Chondrocyte (in vitro differentiated cells): Measurements from ENCODE around the gene AKAP12. TPM values are rescaled to one million over a fixed set of nuclear protein-coding genes. Genes with fewer than 3 reads are reported as not detected.

Source experiments
- DNase-seq: peaks from one replicate; pipeline ENCODE4 v3.0.0; 2021; ENCODE audit warnings: mixed read lengths, low spot score
- H3K27ac Mint-ChIP-seq: one replicate; pipeline ENCODE4 v1.8.0; 2021; ENCODE audit warnings: mild to moderate bottlenecking, moderate library complexity, mixed read lengths; ENCODE audit not compliant: unreplicated experiment
- H3K27me3 Mint-ChIP-seq: 2 replicates; pipeline ENCODE4 v1.8.0; 2021; ENCODE audit warnings: low read depth, mixed read lengths
- H3K36me3 Mint-ChIP-seq: 2 replicates; pipeline ENCODE4 v1.8.0; 2021; ENCODE audit warnings: low read depth, mixed read lengths
- H3K4me1 Mint-ChIP-seq: 2 replicates; pipeline ENCODE4 v1.8.0; 2021; ENCODE audit warnings: low read depth, mild to moderate bottlenecking, mixed read lengths
- H3K4me3 Mint-ChIP-seq: one replicate; pipeline ENCODE4 v1.8.0; 2021; ENCODE audit warnings: mild to moderate bottlenecking, moderate library complexity, mixed read lengths; ENCODE audit not compliant: unreplicated experiment
- H3K9me3 Mint-ChIP-seq: 2 replicates; pipeline ENCODE4 v1.8.0; 2021; ENCODE audit warnings: low read depth, mixed read lengths
- CTCF ChIP-seq: fragments of 200-600 bp; sonication (generic); IDR thresholded peaks from 2 replicates; pipeline ENCODE4 v1.5.0; 2021; ENCODE audit warnings: antibody characterized with exemption, mild to moderate bottlenecking, moderate library complexity
- total RNA-seq: library from RNA; stranded (reverse); gene quantifications from 3 replicates; pipeline ENCODE4 v1.2.1, GENCODE V29; 2021

Gene AKAP12
- total RNA-seq, 1 donor from 2014 or later, result 176 TPM

GRCh38 chr6:151228788-151229400 is 10.9 kb upstream of the AKAP12 start:
- H3K36me3 Mint-ChIP-seq, result no peaks in the 10 kb centered on the region
- no peaks in the 10 kb centered on the region for H3K4me1 Mint-ChIP-seq
- no peaks in the 10 kb centered on the region for H3K9me3 Mint-ChIP-seq
- H3K4me3 Mint-ChIP-seq, result no peak overlapping the region
- no peaks in the 10 kb centered on the region for H3K27me3 Mint-ChIP-seq
- no peak for TF ChIP-seq CTCF
- no peak overlapping the region for H3K27ac Mint-ChIP-seq
- DNase-seq, result no peak

GRCh38 chr6:151229401-151230276 is 10.1 kb upstream of the AKAP12 start:
- Mint-ChIP-seq H3K4me1 (no peaks in the 10 kb centered on the region), H3K27ac (no peak overlapping the region), H3K36me3 (no peaks in the 10 kb centered on the region), H3K27me3 (no peaks in the 10 kb centered on the region), H3K4me3 (no peak overlapping the region), H3K9me3 (no peaks in the 10 kb centered on the region)
- TF ChIP-seq CTCF, result no peak
- DNase-seq, result no peak

- Mint-ChIP-seq H3K36me3 (no peaks in the 10 kb centered on the region), H3K4me3 (no peak overlapping the region), H3K27me3 (no peaks in the 10 kb centered on the region), H3K9me3 (no peaks in the 10 kb centered on the region), H3K4me1 (no peaks in the 10 kb centered on the region), H3K27ac (no peak overlapping the region)
- DNase-seq, result no peak
- TF ChIP-seq CTCF, result no peak
Measured at GRCh38 chr6:151230277-151230577, 9.5 kb upstream of the AKAP12 start.

DNA sequence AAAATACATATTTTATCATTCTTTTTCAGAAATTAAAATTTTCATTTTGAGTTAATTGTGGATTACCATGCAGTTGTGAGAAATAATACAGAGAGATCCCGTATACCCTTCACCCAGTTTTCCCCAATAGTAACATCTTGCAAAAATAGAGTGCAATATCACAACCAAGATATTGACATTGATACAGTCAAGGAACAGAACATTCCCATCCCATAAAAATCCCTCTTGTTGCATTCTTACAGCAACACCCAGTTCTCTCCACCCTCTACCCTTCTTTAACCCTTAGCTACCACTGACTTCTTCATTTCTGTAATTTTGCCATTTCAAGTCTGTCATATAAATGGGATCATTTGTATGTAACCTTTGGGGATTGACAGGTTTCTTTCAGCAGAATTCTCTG is 6.9 kb upstream of the AKAP12 start:
- H3K27ac Mint-ChIP-seq, result no peak overlapping the region
- DNase-seq, result no peak
- no peaks in the 10 kb centered on the region for H3K36me3 Mint-ChIP-seq
- TF ChIP-seq CTCF, result no peak
- no peak overlapping the region for H3K4me3 Mint-ChIP-seq
- no peaks in the 10 kb centered on the region for H3K9me3 Mint-ChIP-seq
- no peaks in the 10 kb centered on the region for H3K4me1 Mint-ChIP-seq
- H3K27me3 Mint-ChIP-seq, result no peaks in the 10 kb centered on the region

DNA sequence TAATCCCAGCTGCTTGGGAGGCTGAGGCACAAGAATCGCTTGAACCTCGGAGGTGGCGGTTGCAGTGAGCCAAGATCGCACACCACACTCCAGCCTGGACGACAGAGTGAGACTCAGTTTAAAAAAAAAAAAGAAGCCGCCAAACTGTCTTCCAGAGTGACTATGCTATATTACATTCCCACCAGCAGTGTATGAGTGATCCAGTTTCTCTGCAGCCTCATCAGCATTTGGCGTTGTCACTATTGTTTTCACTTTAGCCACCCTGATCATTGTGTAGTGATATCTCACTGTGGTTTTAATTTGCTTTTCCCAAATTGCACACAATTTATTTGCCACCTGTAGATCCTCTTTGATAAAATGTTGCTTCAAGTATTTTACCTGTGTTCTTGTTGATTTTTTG is 6.0 kb upstream of the AKAP12 start:
- H3K27me3 Mint-ChIP-seq, result no peaks in the 10 kb centered on the region
- H3K4me1 Mint-ChIP-seq, result no peaks in the 10 kb centered on the region
- H3K9me3 Mint-ChIP-seq, result no peaks in the 10 kb centered on the region
- no peak overlapping the region for H3K4me3 Mint-ChIP-seq
- H3K27ac Mint-ChIP-seq, result no peak overlapping the region
- no peak for DNase-seq
- TF ChIP-seq CTCF, result no peak
- no peaks in the 10 kb centered on the region for H3K36me3 Mint-ChIP-seq
